Measurements from ENCODE around the gene USP7.

GRCh38 chr16:8858994-8859912, 104.5 kb downstream of the USP7 start:
- TF ChIP-seq REST (IDR thresholded peaks at IDR 0.05; ENCODE audit: insufficient replicate concordance, low read depth) (no peak), CTCF (IDR thresholded peaks at IDR 0.05; ENCODE audit: insufficient read depth, low read length) (no peak), POLR2AphosphoS5 (IDR thresholded peaks at IDR 0.05; ENCODE audit: low read depth) (no peak; the same call in 1 of the 2 replicates), GABPA (IDR thresholded peaks at IDR 0.05; ENCODE audit: low read depth) (no peak)

Measured in HL-60 (cell line).